Neural progenitor cell (in vitro differentiated cells): ENCODE results near the gene GMPR.

ENCODE experiments used
- EZH2 ChIP-seq: fragments of 200-600 bp; sonication (generic); IDR thresholded peaks from 2 replicates; pipeline ENCODE4 v1.6.1; 2017; ENCODE audit warnings: antibody characterized with exemption, mild to moderate bottlenecking, moderate library complexity
- TF ChIP-seq, protein P1 (sequence below): fragments of 200-600 bp; sonication (generic); IDR thresholded peaks from 2 replicates; pipeline ENCODE4 v1.5.1; 2017; ENCODE audit warnings: antibody characterized with exemption, mild to moderate bottlenecking

DNA sequence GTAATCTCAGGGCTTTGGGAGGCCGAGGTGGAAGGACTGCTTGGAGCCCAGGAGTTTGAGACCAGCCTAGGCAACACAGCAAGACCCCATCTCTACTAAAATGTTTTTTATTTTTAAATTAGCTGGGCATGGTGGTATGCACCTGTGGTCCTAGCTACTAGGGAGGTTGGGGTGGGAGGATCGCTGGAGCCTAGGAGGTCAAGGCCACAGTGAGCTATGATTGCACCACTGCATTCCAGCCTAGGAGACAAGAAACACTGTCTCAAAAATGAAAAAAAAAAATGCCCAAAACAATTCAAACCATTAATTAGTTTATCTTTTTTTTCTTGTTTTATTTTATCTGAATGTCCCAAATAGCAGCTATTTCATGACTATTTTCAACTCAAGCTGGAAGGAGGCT lies 85.8 kb downstream of the GMPR start:
- TF ChIP-seq, protein P1, sequence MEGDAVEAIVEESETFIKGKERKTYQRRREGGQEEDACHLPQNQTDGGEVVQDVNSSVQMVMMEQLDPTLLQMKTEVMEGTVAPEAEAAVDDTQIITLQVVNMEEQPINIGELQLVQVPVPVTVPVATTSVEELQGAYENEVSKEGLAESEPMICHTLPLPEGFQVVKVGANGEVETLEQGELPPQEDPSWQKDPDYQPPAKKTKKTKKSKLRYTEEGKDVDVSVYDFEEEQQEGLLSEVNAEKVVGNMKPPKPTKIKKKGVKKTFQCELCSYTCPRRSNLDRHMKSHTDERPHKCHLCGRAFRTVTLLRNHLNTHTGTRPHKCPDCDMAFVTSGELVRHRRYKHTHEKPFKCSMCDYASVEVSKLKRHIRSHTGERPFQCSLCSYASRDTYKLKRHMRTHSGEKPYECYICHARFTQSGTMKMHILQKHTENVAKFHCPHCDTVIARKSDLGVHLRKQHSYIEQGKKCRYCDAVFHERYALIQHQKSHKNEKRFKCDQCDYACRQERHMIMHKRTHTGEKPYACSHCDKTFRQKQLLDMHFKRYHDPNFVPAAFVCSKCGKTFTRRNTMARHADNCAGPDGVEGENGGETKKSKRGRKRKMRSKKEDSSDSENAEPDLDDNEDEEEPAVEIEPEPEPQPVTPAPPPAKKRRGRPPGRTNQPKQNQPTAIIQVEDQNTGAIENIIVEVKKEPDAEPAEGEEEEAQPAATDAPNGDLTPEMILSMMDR = no peak
- no peak for TF ChIP-seq EZH2
